Epithelial cell of proximal tubule (primary cell): ENCODE data around the gene SLC31A2. TPM values are rescaled to one million over a fixed set of nuclear protein-coding genes. Genes with fewer than 3 reads are reported as not detected.

Experiments used
- DNase-seq: peaks from one replicate; pipeline ENCODE4 v3.0.0-alpha.2; 2011; ENCODE audit warnings: low read depth
- H3K4me3 ChIP-seq: 2 replicates; pipeline ENCODE4 v1.5.1; 2011; ENCODE audit warnings: low read depth, mild to moderate bottlenecking, low read length
- CTCF ChIP-seq: conservative IDR thresholded peaks from 2 replicates; pipeline ENCODE4 v1.5.1; 2012; ENCODE audit warnings: low read depth, mild to moderate bottlenecking, low read length
- total RNA-seq: library from RNA; depleted of rRNA; stranded (reverse); fragments of >200 nt; gene quantifications from 2 replicates; pipeline ENCODE4 v1.2.3, GENCODE V29; 2015

The SLC31A2 gene
- total RNA-seq, 1 donor from 2014 or later = 3.7 TPM

- TF ChIP-seq CTCF = no peak
- peak overlapping the region; percentile 39 for H3K4me3 ChIP-seq
- DNase-seq = peak; percentile 72
These were observed 37.3 kb downstream of the SLC31A2 start for GRCh38 chr9:113187929-113188595.

GRCh38 chr9:113192455-113192854, 41.6 kb downstream of the SLC31A2 start:
- no peak for TF ChIP-seq CTCF
- no peak for DNase-seq
- no peak overlapping the region for H3K4me3 ChIP-seq

- no peak overlapping the region for H3K4me3 ChIP-seq
- no peak for TF ChIP-seq CTCF
- DNase-seq = no peak
These were observed 49.0 kb downstream of the SLC31A2 start for GRCh38 chr9:113199683-113200329.

GRCh38 chr9:113205432-113205831, 54.6 kb downstream of the SLC31A2 start:
- no peak for TF ChIP-seq CTCF
- DNase-seq = no peak
- no peak overlapping the region for H3K4me3 ChIP-seq

- H3K4me3 ChIP-seq = no peak overlapping the region
- no peak for TF ChIP-seq CTCF
- DNase-seq = no peak
These were observed 55.1 kb downstream of the SLC31A2 start for GRCh38 chr9:113205861-113206260.

GRCh38 chr9:113210815-113211214, 60.0 kb downstream of the SLC31A2 start:
- no peak for TF ChIP-seq CTCF
- DNase-seq = no peak
- no peak overlapping the region for H3K4me3 ChIP-seq

Other genes starting within 250 kb of the SLC31A2 start
- 3.4 and 5.3 TPM in 2 replicates for gene ZNF883, start 138.8 kb upstream of the SLC31A2 start, total RNA-seq
- gene ZFP37, start 94.3 kb upstream of the SLC31A2 start, total RNA-seq = 0.58 and 0.94 TPM in 2 replicates
- gene FKBP15, start 70.3 kb downstream of the SLC31A2 start, total RNA-seq = 13.3 and 14.6 TPM in 2 replicates
- gene SLC31A1, start 70.5 kb downstream of the SLC31A2 start, total RNA-seq = 8.1 and 15.4 TPM in 2 replicates
- 30.5 and 44.6 TPM in 2 replicates for gene CDC26, start 124.6 kb downstream of the SLC31A2 start, total RNA-seq
- gene PRPF4, start 124.7 kb downstream of the SLC31A2 start, total RNA-seq = 29.1 and 43.8 TPM in 2 replicates
- 3.9 TPM in 1 of 2 replicates, not detected in the other for gene RNF183, start 152.4 kb downstream of the SLC31A2 start, total RNA-seq
- gene WDR31, start 189.3 kb downstream of the SLC31A2 start, total RNA-seq = 0.14 and 0.35 TPM in 2 replicates
- gene BSPRY, start 198.5 kb downstream of the SLC31A2 start, total RNA-seq = 8.8 and 15.2 TPM in 2 replicates
- 13.5 and 22.6 TPM in 2 replicates for gene HDHD3, start 226.0 kb downstream of the SLC31A2 start, total RNA-seq